Calu3 (cell line): ENCODE results near the gene KY. TPM values are rescaled to one million over a fixed set of nuclear protein-coding genes. Genes with fewer than 3 reads are reported as not detected.

Experiments
- BruUV-seq: library from RNA; stranded (reverse); fragments of 400-500 nt; replicated peaks from 2 replicates; lab custom pipeline; 2021; lab: Mats Ljungman, UMichigan
- CTCF ChIA-PET: fragments of 300-600 bp; sonication (Branson Sonifier 250); formaldehyde crosslinking; loops from one replicate; lab custom pipeline; 2022; ENCODE audit warnings: antibody characterized with exemption; lab: Charles Lee
- DNase-seq: peaks from one replicate; pipeline ENCODE4 v3.0.0; 2022
- H3K27ac Mint-ChIP-seq: one replicate; pipeline ENCODE4 v1.8.0; 2022; ENCODE audit warnings: mixed read lengths; ENCODE audit not compliant: unreplicated experiment
- H3K27me3 Mint-ChIP-seq: one replicate; pipeline ENCODE4 v1.8.0; 2022; ENCODE audit warnings: mixed read lengths; ENCODE audit not compliant: unreplicated experiment
- H3K36me3 Mint-ChIP-seq: one replicate; pipeline ENCODE4 v1.8.0; 2022; ENCODE audit warnings: mild to moderate bottlenecking, moderate library complexity, mixed read lengths; ENCODE audit not compliant: insufficient read depth, unreplicated experiment
- H3K4me1 Mint-ChIP-seq: one replicate; pipeline ENCODE4 v1.8.0; 2022; ENCODE audit warnings: mild to moderate bottlenecking, low read depth, mixed read lengths; ENCODE audit not compliant: unreplicated experiment
- H3K4me3 Mint-ChIP-seq: one replicate; pipeline ENCODE4 v1.8.0; 2022; ENCODE audit warnings: mild to moderate bottlenecking, low read depth, moderate library complexity, mixed read lengths; ENCODE audit not compliant: unreplicated experiment
- H3K9me3 Mint-ChIP-seq: one replicate; pipeline ENCODE4 v1.8.0; 2022; ENCODE audit warnings: low read depth, mixed read lengths; ENCODE audit not compliant: unreplicated experiment
- CTCF ChIP-seq: fragments of 200-600 bp; IDR thresholded peaks from one replicate; pipeline ENCODE4 v1.8.0; 2022; ENCODE audit warnings: antibody characterized with exemption; ENCODE audit not compliant: unreplicated experiment
- intact Hi-C: fragments of 100-400 bp; cut with micrococcal nuclease; formaldehyde crosslinking; loops from one replicate; pipeline ENCODE4 v1.10.0; 2022; ENCODE audit not compliant: unreplicated experiment
- total RNA-seq: library from RNA; stranded (reverse); gene quantifications from 2 replicates; pipeline ENCODE4 v1.2.3, GENCODE V29; 2022

KY gene
- total RNA-seq, 1 experiment from 2014 or later: not detected

- Mint-ChIP-seq H3K4me3 (no peak overlapping the region), H3K4me1 (no peaks in the 10 kb centered on the region), H3K27me3 (peaks cover 27% of the 10 kb centered on the region), H3K27ac (no peak overlapping the region), H3K36me3 (no peaks in the 10 kb centered on the region), H3K9me3 (no peaks in the 10 kb centered on the region)
- DNase-seq: no peak
- CTCF ChIA-PET: interaction anchor here (1.1 kb wide), 1 partner anchor 21 kb away, joined by 3 read pairs; no protein-coding TSS in a partner anchor
- no peak for TF ChIP-seq CTCF
- intact Hi-C loops: no loop called here
- BruUV-seq: no TSS peak
These were observed 29.0 kb downstream of the KY start for GRCh38 chr3:134621854-134622253.

- no peak for DNase-seq
- CTCF ChIA-PET: interaction anchor here (1.1 kb wide), 1 partner anchor 20 kb away, joined by 3 read pairs; no protein-coding TSS in a partner anchor
These were observed 30.2 kb downstream of the KY start for GRCh38 chr3:134620476-134621115.

GRCh38 chr3:134619884-134620445 is 30.9 kb downstream of the KY start:
- Mint-ChIP-seq H3K36me3 (no peaks in the 10 kb centered on the region), H3K27ac (no peak overlapping the region), H3K9me3 (no peaks in the 10 kb centered on the region), H3K4me3 (no peak overlapping the region), H3K4me1 (no peaks in the 10 kb centered on the region), H3K27me3 (peaks cover 43% of the 10 kb centered on the region)
- CTCF ChIA-PET: no interaction called here
- no TSS peak for BruUV-seq
- TF ChIP-seq CTCF: no peak
- intact Hi-C loops: no loop called here
- no peak for DNase-seq

More at GRCh38 chr3:134620476-134621115, 30.2 kb downstream of the KY start:
- Mint-ChIP-seq H3K4me3 (no peak overlapping the region), H3K4me1 (no peaks in the 10 kb centered on the region), H3K36me3 (no peaks in the 10 kb centered on the region), H3K27me3 (peaks cover 40% of the 10 kb centered on the region), H3K27ac (no peak overlapping the region), H3K9me3 (no peaks in the 10 kb centered on the region)
- no TSS peak for BruUV-seq
- intact Hi-C loops: no loop called here
- TF ChIP-seq CTCF: no peak

GRCh38 chr3:134619301-134619615 is 31.6 kb downstream of the KY start:
- intact Hi-C loops: no loop called here
- Mint-ChIP-seq H3K27me3 (peaks cover 37% of the 10 kb centered on the region), H3K9me3 (no peaks in the 10 kb centered on the region), H3K4me1 (no peaks in the 10 kb centered on the region), H3K27ac (no peak overlapping the region), H3K36me3 (no peaks in the 10 kb centered on the region), H3K4me3 (no peak overlapping the region)
- DNase-seq: no peak
- CTCF ChIA-PET: no interaction called here
- BruUV-seq: no TSS peak
- no peak for TF ChIP-seq CTCF
